AG04450 (cell line): ENCODE results near the gene AUTS2. TPM values are rescaled to one million over a fixed set of nuclear protein-coding genes. Genes with fewer than 3 reads are reported as not detected.

Experiments
- CTCF ChIA-PET: fragments of 300-600, 350-600 bp; formaldehyde crosslinking; extraction: SDS; loops from one replicate; lab custom pipeline; 2022; ENCODE audit warnings: antibody characterized with exemption, inconsistent platforms; lab: Charles Lee
- POLR2A ChIA-PET: fragments of 350-600 bp; formaldehyde crosslinking; extraction: SDS; loops from one replicate; lab custom pipeline; 2021; ENCODE audit warnings: antibody characterized with exemption, inconsistent platforms; lab: Yijun Ruan, JAX
- DNase-seq: peaks from one replicate; pipeline ENCODE4 v3.0.0-alpha.2; 2011; ENCODE audit warnings: low read depth, low spot score
- H3K27ac ChIP-seq: one replicate; pipeline ENCODE4 v1.5.1; 2012; ENCODE audit warnings: low read depth, low read length, control low read depth
- H3K27me3 ChIP-seq: one replicate; pipeline ENCODE4 v1.6.0; 2012; ENCODE audit warnings: low read length; ENCODE audit not compliant: control insufficient read depth, insufficient read depth
- H3K4me3 ChIP-seq: 2 replicates; pipeline ENCODE4 v1.5.1; 2011; ENCODE audit warnings: mild to moderate bottlenecking, low read depth, low read length, control low read depth
- H3K9me3 ChIP-seq: 2 replicates; pipeline ENCODE4 v1.5.1; 2012; ENCODE audit warnings: low read length; ENCODE audit not compliant: control insufficient read depth, insufficient read depth
- CTCF ChIP-seq: IDR thresholded peaks from 2 replicates; pipeline ENCODE4 v1.5.1; 2011; ENCODE audit warnings: low read depth, low read length, control low read depth, inconsistent platforms
- polyA plus RNA-seq: library from polyadenylated mRNA; depleted of rRNA; stranded (reverse); fragments of >200 nt; gene quantifications from 2 replicates; pipeline ENCODE4 v1.2.3, GENCODE V29; 2011

AUTS2 gene
- polyA plus RNA-seq, 1 experiment = 1.5 TPM

GRCh38 chr7:69743436-69743835, 145.2 kb downstream of the AUTS2 start:
- DNase-seq = no peak
- CTCF ChIA-PET = no interaction called here
- no peak for TF ChIP-seq CTCF
- no peaks in the 10 kb centered on the region; the same call in 1 of the 2 replicates for H3K9me3 ChIP-seq
- H3K27ac ChIP-seq = no peak overlapping the region
- POLR2A ChIA-PET = no interaction called here
- no peak overlapping the region for H3K4me3 ChIP-seq
- H3K27me3 ChIP-seq = no peaks in the 10 kb centered on the region

GRCh38 chr7:69744026-69744425, 145.8 kb downstream of the AUTS2 start:
- DNase-seq = no peak
- TF ChIP-seq CTCF = no peak
- Histone ChIP-seq H3K27me3 (no peaks in the 10 kb centered on the region), H3K9me3 (no peaks in the 10 kb centered on the region; the same call in 1 of the 2 replicates), H3K4me3 (no peak overlapping the region), H3K27ac (no peak overlapping the region)
- ChIA-PET CTCF (no interaction called here), POLR2A (no interaction called here)

GRCh38 chr7:69746383-69746782, 148.1 kb downstream of the AUTS2 start:
- Histone ChIP-seq H3K27ac (no peak overlapping the region), H3K4me3 (no peak overlapping the region), H3K9me3 (no peaks in the 10 kb centered on the region; the same call in 1 of the 2 replicates), H3K27me3 (no peaks in the 10 kb centered on the region)
- CTCF ChIA-PET = no interaction called here
- no peak for DNase-seq
- POLR2A ChIA-PET = no interaction called here
- TF ChIP-seq CTCF = no peak

- ChIA-PET POLR2A (no interaction called here), CTCF (no interaction called here)
- Histone ChIP-seq H3K4me3 (no peak overlapping the region), H3K27me3 (no peaks in the 10 kb centered on the region), H3K27ac (no peak overlapping the region), H3K9me3 (no peaks in the 10 kb centered on the region; the same call in 1 of the 2 replicates)
- no peak for TF ChIP-seq CTCF
- no peak for DNase-seq
Observed at GRCh38 chr7:69747144-69747543, 148.9 kb downstream of the AUTS2 start.

- no peak for TF ChIP-seq CTCF
- Histone ChIP-seq H3K9me3 (no peaks in the 10 kb centered on the region; the same call in 1 of the 2 replicates), H3K27me3 (no peaks in the 10 kb centered on the region), H3K27ac (no peak overlapping the region), H3K4me3 (no peak overlapping the region)
- ChIA-PET CTCF (no interaction called here), POLR2A (no interaction called here)
- DNase-seq = no peak
Observed at GRCh38 chr7:69748530-69748929, 150.3 kb downstream of the AUTS2 start.
